K562 (cell line): ENCODE results near the gene ITPKB. TPM values are rescaled to one million over a fixed set of nuclear protein-coding genes. Genes with fewer than 3 reads are reported as not detected.

Experiments
- ATAC-seq: fragments of 200-7000 bp; cut with Tn5 transposase; 3 replicates; pipeline ENCODE4 v1.9.1; 2020; ENCODE audit warnings: moderate library complexity
- BruUV-seq: library from RNA; stranded (reverse); fragments of 400-500 nt; replicated peaks from 2 replicates; lab custom pipeline; 2021; lab: Mats Ljungman, UMichigan
- CTCF ChIA-PET: fragments of 300-600 bp; formaldehyde crosslinking; extraction: SDS; loops from one replicate; lab custom pipeline; 2021; ENCODE audit warnings: low intra/inter-chr PET ratio; lab: Yijun Ruan, JAX
- POLR2A ChIA-PET: fragments of 300-600, 350-650 bp; sonication (Branson Sonifier 250); formaldehyde crosslinking; extraction: SDS; loops from one replicate; lab custom pipeline; 2021; ENCODE audit warnings: antibody characterized with exemption, inconsistent platforms; lab: Yijun Ruan, JAX
- DNase-seq, 4 experiments: peaks; one replicate each; pipeline versions ENCODE4 v3.0.0 to v3.0.0-alpha.2; 2011 to 2018; ENCODE audit warnings: low spot score in 3 of 4, mixed read lengths in 3 of 4; ENCODE audit errors: extremely low read depth in 1 of 4
- FAIRE-seq: peaks from 2 replicates; lab custom pipeline; 2011; peaks lifted over from hg19 to GRCh38; lab: Jason Lieb, UNC
- H2AFZ ChIP-seq: 2 replicates; pipeline ENCODE4 v1.6.0; 2011; ENCODE audit warnings: low read depth, low read length, control low read depth, inconsistent platforms
- H3K27ac ChIP-seq: fragments of 200-600 bp; 3 replicates; pipeline ENCODE4 v1.8.0; 2011; ENCODE audit warnings: low read depth, mild to moderate bottlenecking, control low read depth, inconsistent platforms, low read length, moderate library complexity, mixed read lengths; ENCODE audit errors: extremely low read depth
- H3K27me3 ChIP-seq, 2 experiments: fragments of 300-600 bp in 1 of 2; 2 replicates in 1 of 2; 3 replicates in 1 of 2; pipeline versions ENCODE4 v1.6.0 to v1.8.0; 2011; ENCODE audit warnings: inconsistent platforms in 2 of 2, low read length in 2 of 2, mild to moderate bottlenecking in 1 of 2, mixed read lengths in 1 of 2, moderate library complexity in 1 of 2; ENCODE audit not compliant: control insufficient read depth in 2 of 2, insufficient read depth in 2 of 2
- H3K36me3 ChIP-seq: fragments of 300-600 bp; 3 replicates; pipeline ENCODE4 v1.8.0; 2011; ENCODE audit warnings: mild to moderate bottlenecking, low read length, inconsistent platforms; ENCODE audit not compliant: control insufficient read depth, insufficient read depth
- H3K4me1 ChIP-seq, 2 experiments: fragments of 200-600 bp in 1 of 2; replicated peaks in 1 of 2; 2 replicates in 1 of 2; 3 replicates in 1 of 2; pipeline versions ENCODE4 v1.5.1 to v1.8.0; 2011; ENCODE audit warnings: inconsistent platforms in 2 of 2, low read length in 2 of 2, mild to moderate bottlenecking in 1 of 2, mixed read lengths in 1 of 2, moderate library complexity in 1 of 2; ENCODE audit not compliant: control insufficient read depth in 2 of 2, insufficient read depth in 2 of 2
- H3K4me2 ChIP-seq: 2 replicates; pipeline ENCODE4 v1.6.1; 2011; ENCODE audit warnings: low read length, control low read depth, inconsistent platforms, mixed read lengths; ENCODE audit not compliant: insufficient read depth
- H3K4me3 ChIP-seq: fragments of 200-600 bp; sonication (generic), shearing (Covaris generic); 2 replicates; pipeline ENCODE4 v1.5.1; 2016; ENCODE audit warnings: control low read depth, inconsistent platforms
- H3K79me2 ChIP-seq: fragments of 200-600 bp; 3 replicates; pipeline ENCODE4 v1.8.0; 2011; ENCODE audit warnings: low read length, inconsistent platforms; ENCODE audit not compliant: control insufficient read depth, insufficient read depth
- H3K9ac ChIP-seq, 2 experiments: 2 replicates each; pipeline versions ENCODE4 v1.6.0 to v1.6.1; 2011; ENCODE audit warnings: low read depth in 2 of 2, low read length in 2 of 2, control low read depth in 1 of 2, inconsistent platforms in 1 of 2, mild to moderate bottlenecking in 1 of 2, mixed read lengths in 1 of 2; ENCODE audit not compliant: insufficient read depth in 1 of 2
- H3K9me1 ChIP-seq: one replicate; pipeline ENCODE4 v1.6.0; 2011; ENCODE audit warnings: inconsistent platforms, mild to moderate bottlenecking, low read length, moderate library complexity; ENCODE audit not compliant: control insufficient read depth, insufficient read depth
- H3K9me3 ChIP-seq: replicated peaks from 2 replicates; pipeline ENCODE4 v1.5.1; 2011; ENCODE audit warnings: low read depth, low read length, inconsistent platforms; ENCODE audit not compliant: control insufficient read depth, insufficient read depth
- H4K20me1 ChIP-seq: replicated peaks from 2 replicates; pipeline ENCODE4 v1.6.1; 2011; ENCODE audit warnings: low read length, inconsistent platforms, mixed read lengths; ENCODE audit not compliant: control insufficient read depth, insufficient read depth
- EGR1 ChIP-seq: fragments of 450-650 bp; conservative IDR thresholded peaks from 2 replicates; pipeline ENCODE4 v1.6.1; 2017; ENCODE audit warnings: mild to moderate bottlenecking
- NR2C2 ChIP-seq, 2 experiments: fragments of 200-800 bp in 1 of 2; sonication (Bioruptor generic) in 1 of 2; sonication (generic) in 1 of 2; formaldehyde crosslinking in 1 of 2; IDR thresholded peaks; 2 replicates each; pipeline versions ENCODE4 v1.6.1 to v1.8.0; 2016 to 2022; ENCODE audit warnings: mild to moderate bottlenecking in 1 of 2, missing compliant biosample characterization in 1 of 2, missing genetic modification characterization in 1 of 2, missing genetic modification reagents in 1 of 2
- RBM39 ChIP-seq: fragments of 200-400 bp; formaldehyde crosslinking; optimal IDR thresholded peaks from 2 replicates; pipeline ENCODE3; 2018; ENCODE audit warnings: low read depth, low read length
- RUNX1 ChIP-seq: sonication (generic); IDR thresholded peaks from 2 replicates; pipeline ENCODE4 v1.6.1; 2016; ENCODE audit warnings: antibody characterized with exemption, low read depth
- TAF9B ChIP-seq: fragments of 450-650 bp; IDR thresholded peaks from 2 replicates; pipeline ENCODE4 v1.6.1; 2018; ENCODE audit warnings: mild to moderate bottlenecking; ENCODE audit not compliant: partially characterized antibody
- ZNF263 ChIP-seq: sonication (generic); formaldehyde crosslinking; IDR thresholded peaks from 2 replicates; pipeline ENCODE4 v1.8.0; 2022; ENCODE audit warnings: mild to moderate bottlenecking, missing genetic modification reagents, borderline replicate concordance
- ZNF408 ChIP-seq: fragments of 250-450 bp; sonication (Bioruptor Pico); IDR thresholded peaks from 2 replicates; pipeline ENCODE4 v1.4.0; 2020; ENCODE audit warnings: low read depth, mild to moderate bottlenecking, moderate library complexity
- WGBS: fragments of 100-300 bp; shearing (Covaris generic); methylation state at CpG from one replicate; pipeline ENCODE4 v1.1.6; 2016; ENCODE audit warnings: low coverage, mixed read lengths; ENCODE audit not compliant: insufficient coverage; ENCODE audit errors: missing lambda C conversion rate; 5-methylcytosine and 5-hydroxymethylcytosine counted together
- in situ Hi-C: fragments of 300-500 bp; cut with MboI; formaldehyde crosslinking; loops from 4 replicates; pipeline ENCODE4 v1.15.0; 2018; ENCODE audit warnings: inconsistent platforms, mixed read lengths
- intact Hi-C: fragments of 100-400 bp; cut with micrococcal nuclease; formaldehyde crosslinking; loops from 2 replicates; pipeline ENCODE4 v1.14.2; 2022
- polyA plus RNA-seq, 8 experiments: library from polyadenylated mRNA; depleted of rRNA in 4 of 8; stranded (reverse) in 5 of 8; unstranded in 3 of 8; fragments of >200 nt; fragmentation: Nextera tagmentation in 2 of 8; fragmentation: Illumina TruSeq in 1 of 8; extraction: Ambion mirVana in 2 of 8; extraction: Trizol in 1 of 8; gene quantifications; 2 replicates each; pipeline versions ENCODE4 v1.2.1 to v1.2.3, GENCODE V29; 2011 to 2014; ENCODE audit warnings: inconsistent platforms in 1 of 8, missing spikeins in 1 of 8
- total RNA-seq, 7 experiments: library from RNA; depleted of rRNA in 6 of 7; stranded (reverse); fragments of >200 nt in 6 of 7; fragmentation: Illumina TruSeq in 2 of 7; extraction: Trizol in 2 of 7; gene quantifications; 2 replicates each; pipeline versions ENCODE4 v1.2.1 to v1.2.3, GENCODE V29; 2011 to 2021; ENCODE audit warnings: low replicate concordance in 1 of 7
- TF ChIP-seq, protein P1 (sequence below): fragments of 450-650 bp; IDR thresholded peaks from 2 replicates; pipeline ENCODE4 v1.6.1; 2016; ENCODE audit warnings: missing biosample characterization, missing genetic modification characterization

ITPKB gene
- total and polyA plus RNA-seq, 9 of the 15 experiments (the other 6 are each of a cell fraction or from before 2014, with no cell fraction given) = 0.01 to 0.22 TPM; not detected in 7

DNA sequence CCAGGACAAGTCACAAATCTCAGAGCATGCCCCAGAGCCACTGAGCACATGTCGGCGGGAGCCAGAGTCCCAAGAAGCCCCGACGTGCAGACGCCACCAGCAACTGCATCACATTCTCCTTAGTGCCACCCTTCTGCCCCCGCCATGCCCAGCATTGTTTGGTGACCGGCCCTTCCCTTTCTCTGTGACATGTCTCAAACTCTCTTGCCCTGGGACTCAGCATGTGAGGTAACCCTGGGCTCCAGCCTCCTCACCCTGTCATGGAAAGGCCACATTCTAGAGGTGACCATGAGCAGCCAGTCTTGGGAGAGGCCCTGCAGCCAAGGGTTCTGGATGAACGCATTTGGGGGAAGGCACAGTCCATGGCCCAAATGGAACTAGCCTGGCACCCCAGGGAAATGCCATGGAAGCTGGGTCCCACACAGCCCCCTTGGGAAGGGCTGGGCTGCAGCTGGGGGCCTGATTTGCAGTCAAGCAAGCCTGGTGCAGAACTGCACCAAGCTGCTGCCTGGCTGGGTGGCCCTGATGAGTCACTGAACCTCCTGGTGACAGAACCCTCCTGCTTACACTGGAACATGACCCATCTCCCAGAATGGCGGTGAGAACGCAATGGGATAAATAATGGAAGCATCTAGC is 94.4 kb downstream of the ITPKB start (continued):
- TF ChIP-seq, protein P1, sequence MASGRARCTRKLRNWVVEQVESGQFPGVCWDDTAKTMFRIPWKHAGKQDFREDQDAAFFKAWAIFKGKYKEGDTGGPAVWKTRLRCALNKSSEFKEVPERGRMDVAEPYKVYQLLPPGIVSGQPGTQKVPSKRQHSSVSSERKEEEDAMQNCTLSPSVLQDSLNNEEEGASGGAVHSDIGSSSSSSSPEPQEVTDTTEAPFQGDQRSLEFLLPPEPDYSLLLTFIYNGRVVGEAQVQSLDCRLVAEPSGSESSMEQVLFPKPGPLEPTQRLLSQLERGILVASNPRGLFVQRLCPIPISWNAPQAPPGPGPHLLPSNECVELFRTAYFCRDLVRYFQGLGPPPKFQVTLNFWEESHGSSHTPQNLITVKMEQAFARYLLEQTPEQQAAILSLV = no peak
- TF ChIP-seq ZNF408 (CRISPR knock-in tag) = no peak
- no peak for TF ChIP-seq RBM39

DNA sequence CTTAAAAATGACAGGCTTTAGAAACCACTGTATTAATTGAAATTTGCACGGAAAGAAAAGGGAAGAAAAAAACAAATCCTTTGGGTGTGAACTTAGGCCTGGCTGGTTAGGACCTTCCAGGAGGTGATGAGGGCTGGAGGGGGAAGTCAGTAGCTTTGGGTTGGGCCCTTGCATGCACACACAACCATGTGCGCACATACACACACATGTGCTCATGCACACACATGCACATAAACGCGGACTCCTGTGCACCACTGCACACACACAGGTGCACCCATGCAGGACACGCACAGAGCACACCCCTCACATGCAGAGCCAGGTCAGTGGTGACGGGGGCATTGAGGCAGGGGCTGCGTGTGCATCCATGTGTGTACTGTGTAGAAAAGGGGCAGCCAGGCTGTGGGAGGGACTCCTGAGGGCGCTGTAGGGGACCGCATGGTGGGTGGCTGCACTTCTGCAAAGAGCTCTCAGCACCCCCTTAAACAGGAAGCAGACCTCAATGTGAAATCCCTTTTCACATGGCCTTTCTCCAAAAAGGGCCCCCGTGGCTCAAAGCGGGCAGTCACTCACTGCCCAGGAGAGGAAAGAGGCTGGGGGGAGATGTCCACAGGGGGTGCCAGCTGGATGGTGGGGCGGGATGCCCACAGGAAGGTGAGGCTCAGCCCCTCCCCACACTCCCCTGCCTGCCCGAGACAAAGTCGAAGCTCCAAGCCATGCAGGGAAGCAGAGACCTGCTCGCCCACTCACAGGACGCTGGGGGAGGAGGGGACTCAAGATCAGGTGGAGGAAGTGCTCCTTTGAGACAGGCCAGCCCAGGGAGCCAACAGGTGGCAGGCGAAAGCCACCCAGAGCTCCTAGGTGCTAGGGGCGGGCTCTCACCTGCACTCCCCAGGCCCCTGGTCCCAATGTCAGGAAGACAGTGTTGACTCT is 95.2 kb downstream of the ITPKB start:
- no peak overlapping the region for H3K9ac ChIP-seq
- H3K9me1 ChIP-seq = no peaks in the 10 kb centered on the region
- no peak overlapping the region for H3K4me3 ChIP-seq
- CTCF ChIA-PET = no interaction called here
- WGBS = 18% methylated on average over 18 of the region's 18 CpGs
- intact Hi-C loops = no loop called here
- DNase-seq = no peak
- ATAC-seq = no peak
- in situ Hi-C loops = no loop called here
- H3K36me3 ChIP-seq = no peaks in the 10 kb centered on the region
- no peak overlapping the region for H3K4me2 ChIP-seq
- no peaks in the 10 kb centered on the region for H3K79me2 ChIP-seq
- POLR2A ChIA-PET = interaction anchor here (0.8 kb wide), 1 partner anchor 206 kb away, joined by 3 read pairs; no protein-coding TSS in a partner anchor
- peaks cover 8 to 30% of the 10 kb centered on the region in 2 experiments; a peak in 4 of 5 replicates for H3K4me1 ChIP-seq
- no peak overlapping the region for H3K27ac ChIP-seq
- peaks cover 8% of the 10 kb centered on the region; the same call in 1 of the 2 replicates for H4K20me1 ChIP-seq
- FAIRE-seq = no peak
- H2AFZ ChIP-seq = no peak overlapping the region
- H3K9me3 ChIP-seq = no peaks in the 10 kb centered on the region
- H3K27me3 ChIP-seq = peaks cover 78 to 98% of the 10 kb centered on the region in 2 experiments
- BruUV-seq = no TSS peak
- TF ChIP-seq RUNX1 (no peak), NR2C2 (CRISPR knock-in tag; IDR thresholded peaks at IDR 0.05) (no peak), NR2C2 (tag; IDR thresholded peaks at IDR 0.05) (peak; percentile 3; the same call in 1 of the 2 replicates), ZNF263 (CRISPR knock-in tag) (0 out of 2 replicates have a peak, but pooled peaks have one; percentile 25), TAF9B (no peak), EGR1 (peak; percentile 45)
